ENCODE measurements around the gene SLC2A2. TPM values are rescaled to one million over a fixed set of nuclear protein-coding genes. Genes with fewer than 3 reads are reported as not detected.

Gene SLC2A2
- total RNA-seq, 1 donor from 2014 or later: not detected

DNA sequence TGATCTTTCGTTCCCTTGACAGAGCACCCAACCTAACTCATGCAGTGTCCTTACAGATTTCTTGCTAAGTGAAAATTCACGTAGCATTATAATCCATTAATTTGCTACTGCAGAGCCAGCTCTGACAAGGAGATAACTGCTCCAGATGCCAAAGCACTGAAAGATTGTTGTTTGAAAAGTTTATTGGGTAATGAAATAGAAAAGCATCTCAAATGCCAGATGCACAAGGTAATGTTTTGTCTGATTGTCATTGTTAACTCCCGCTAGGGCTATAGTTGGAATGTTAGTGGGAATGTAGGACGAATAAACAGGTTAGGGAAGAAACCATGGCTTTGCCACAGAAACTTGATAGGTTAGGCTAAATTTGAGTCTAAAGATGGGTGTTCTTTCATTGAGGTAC lies 20.2 kb upstream of the SLC2A2 start:
- no peaks in the 10 kb centered on the region for H3K9me3 ChIP-seq (ENCODE audit: low read depth)
- peaks cover 3% of the 10 kb centered on the region for H3K27me3 Mint-ChIP-seq (ENCODE audit: insufficient read depth, low read depth)
- no peak overlapping the region for H3K4me3 ChIP-seq
- no peak overlapping the region for H3K9ac ChIP-seq
- no peak overlapping the region for H3K4me3 Mint-ChIP-seq
- no peaks in the 10 kb centered on the region for H3K4me1 Mint-ChIP-seq
- no peaks in the 10 kb centered on the region for H3K36me3 ChIP-seq
- H3K9me3 Mint-ChIP-seq: no peaks in the 10 kb centered on the region
- H3K36me3 Mint-ChIP-seq: no peaks in the 10 kb centered on the region
- H3F3A ChIP-seq (ENCODE audit: low read depth): no peaks in the 10 kb centered on the region
- no peak for DNase-seq (ENCODE audit: low spot score)
- H3K27ac ChIP-seq: no peak overlapping the region
- H3K4me1 ChIP-seq: no peaks in the 10 kb centered on the region
- no peak overlapping the region for H3K27ac Mint-ChIP-seq
- no peak overlapping the region for H2AFZ ChIP-seq (replicated peaks)
- no peaks in the 10 kb centered on the region for H3K27me3 ChIP-seq
- no peaks in the 10 kb centered on the region for H4K20me1 ChIP-seq (ENCODE audit: low read depth)
- H3K79me2 ChIP-seq (ENCODE audit: low read depth): no peaks in the 10 kb centered on the region
- H3K4me2 ChIP-seq: no peak overlapping the region
- TF ChIP-seq, protein P1, sequence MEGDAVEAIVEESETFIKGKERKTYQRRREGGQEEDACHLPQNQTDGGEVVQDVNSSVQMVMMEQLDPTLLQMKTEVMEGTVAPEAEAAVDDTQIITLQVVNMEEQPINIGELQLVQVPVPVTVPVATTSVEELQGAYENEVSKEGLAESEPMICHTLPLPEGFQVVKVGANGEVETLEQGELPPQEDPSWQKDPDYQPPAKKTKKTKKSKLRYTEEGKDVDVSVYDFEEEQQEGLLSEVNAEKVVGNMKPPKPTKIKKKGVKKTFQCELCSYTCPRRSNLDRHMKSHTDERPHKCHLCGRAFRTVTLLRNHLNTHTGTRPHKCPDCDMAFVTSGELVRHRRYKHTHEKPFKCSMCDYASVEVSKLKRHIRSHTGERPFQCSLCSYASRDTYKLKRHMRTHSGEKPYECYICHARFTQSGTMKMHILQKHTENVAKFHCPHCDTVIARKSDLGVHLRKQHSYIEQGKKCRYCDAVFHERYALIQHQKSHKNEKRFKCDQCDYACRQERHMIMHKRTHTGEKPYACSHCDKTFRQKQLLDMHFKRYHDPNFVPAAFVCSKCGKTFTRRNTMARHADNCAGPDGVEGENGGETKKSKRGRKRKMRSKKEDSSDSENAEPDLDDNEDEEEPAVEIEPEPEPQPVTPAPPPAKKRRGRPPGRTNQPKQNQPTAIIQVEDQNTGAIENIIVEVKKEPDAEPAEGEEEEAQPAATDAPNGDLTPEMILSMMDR (IDR thresholded peaks at IDR 0.05): no peak
- TF ChIP-seq EZH2 (IDR thresholded peaks at IDR 0.05) (no peak), EZH2phosphoT487 (IDR thresholded peaks at IDR 0.05) (no peak)

DNA sequence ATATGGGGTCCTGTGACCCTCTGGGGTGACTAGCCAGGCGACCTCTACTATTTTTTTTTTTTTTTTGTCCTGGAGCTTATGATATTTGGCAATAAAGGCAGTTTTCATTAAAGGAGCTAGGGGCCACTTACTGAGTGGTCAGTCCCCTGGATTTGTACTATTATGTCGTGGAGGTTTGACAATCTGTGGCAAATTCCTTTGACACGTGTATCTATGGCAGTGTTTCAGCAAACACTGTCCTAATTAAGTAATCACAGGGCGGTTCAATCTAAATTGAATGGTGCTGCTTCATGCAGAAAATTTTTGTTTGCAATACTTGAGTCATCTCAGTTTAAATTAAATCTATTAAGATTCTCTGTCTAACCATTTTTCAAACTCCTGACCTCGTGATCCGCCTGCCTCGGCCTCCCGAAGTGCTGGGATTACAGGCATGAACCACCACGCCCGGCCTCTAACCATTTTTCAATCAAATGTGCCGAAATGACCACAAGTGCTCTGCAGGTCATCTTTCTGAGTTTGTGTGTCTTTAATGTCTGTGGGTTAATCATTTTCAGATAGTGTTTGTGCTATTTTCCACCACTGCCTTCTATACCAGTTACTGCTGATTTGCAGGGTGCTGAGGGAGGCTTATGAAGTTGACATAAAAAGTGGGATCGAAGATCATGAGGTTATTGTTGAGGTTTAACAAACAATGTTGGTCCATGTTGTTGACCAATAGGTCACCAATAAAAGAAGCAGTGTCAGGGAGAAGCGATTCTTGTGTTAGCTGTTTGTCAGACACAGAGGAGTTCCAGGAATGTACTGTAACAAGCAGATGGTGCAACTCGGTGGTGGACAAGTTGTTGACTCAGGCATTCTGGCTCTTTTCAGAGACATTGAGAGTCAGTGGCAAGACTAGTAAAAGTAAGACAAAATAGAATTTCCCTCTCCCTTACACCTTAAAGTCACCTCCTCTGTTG lies 18.6 kb upstream of the SLC2A2 start:
- no peak overlapping the region for H2AFZ ChIP-seq (replicated peaks)
- H3K4me2 ChIP-seq: no peak overlapping the region
- H3K9me3 ChIP-seq (ENCODE audit: low read depth): no peaks in the 10 kb centered on the region
- no peaks in the 10 kb centered on the region for H3F3A ChIP-seq (ENCODE audit: low read depth)
- no peaks in the 10 kb centered on the region for H3K36me3 ChIP-seq
- peaks cover 3% of the 10 kb centered on the region for H3K27me3 Mint-ChIP-seq (ENCODE audit: insufficient read depth, low read depth)
- H3K27me3 ChIP-seq: no peaks in the 10 kb centered on the region
- TF ChIP-seq EZH2 (IDR thresholded peaks at IDR 0.05): no peak
- TF ChIP-seq, protein P1 (IDR thresholded peaks at IDR 0.05): no peak
- no peak for TF ChIP-seq EZH2phosphoT487 (IDR thresholded peaks at IDR 0.05)
- no peaks in the 10 kb centered on the region for H3K4me1 ChIP-seq
- H3K4me3 ChIP-seq: no peak overlapping the region
- no peaks in the 10 kb centered on the region for H3K4me1 Mint-ChIP-seq
- H3K79me2 ChIP-seq (ENCODE audit: low read depth): no peaks in the 10 kb centered on the region
- DNase-seq (ENCODE audit: low spot score): no peak
- no peaks in the 10 kb centered on the region for H3K9me3 Mint-ChIP-seq
- H3K9ac ChIP-seq: no peak overlapping the region
- H3K4me3 Mint-ChIP-seq: no peak overlapping the region
- H3K27ac ChIP-seq: no peak overlapping the region
- H3K36me3 Mint-ChIP-seq: no peaks in the 10 kb centered on the region
- H4K20me1 ChIP-seq (ENCODE audit: low read depth): no peaks in the 10 kb centered on the region
- H3K27ac Mint-ChIP-seq: no peak overlapping the region

DNA sequence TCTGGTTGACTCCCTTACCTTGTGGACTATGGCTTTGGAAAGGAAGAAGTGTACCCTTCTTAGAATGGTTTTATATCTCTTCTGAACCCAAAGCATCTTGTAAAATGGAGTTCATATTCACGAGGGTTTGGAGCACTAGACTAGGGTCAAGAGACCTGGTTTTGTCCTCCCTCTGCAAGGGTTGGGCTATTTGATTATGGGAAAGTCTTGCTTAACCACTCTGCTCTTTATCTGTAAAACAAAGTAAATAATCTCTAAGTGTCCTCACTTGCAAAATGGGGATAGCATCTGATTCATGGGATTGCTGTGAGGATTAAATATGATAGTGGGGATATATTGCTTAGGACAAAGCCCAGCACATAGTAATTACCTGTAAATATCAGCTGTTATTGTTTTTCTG lies 17.9 kb upstream of the SLC2A2 start:
- H2AFZ ChIP-seq (replicated peaks): no peak overlapping the region
- H3K27me3 Mint-ChIP-seq (ENCODE audit: insufficient read depth, low read depth): peaks cover 3% of the 10 kb centered on the region
- H3K9me3 ChIP-seq (ENCODE audit: low read depth): no peaks in the 10 kb centered on the region
- no peak overlapping the region for H3K4me3 ChIP-seq
- no peak overlapping the region for H3K27ac Mint-ChIP-seq
- no peaks in the 10 kb centered on the region for H3K79me2 ChIP-seq (ENCODE audit: low read depth)
- no peak for DNase-seq (ENCODE audit: low spot score)
- H3K27ac ChIP-seq: no peak overlapping the region
- no peak overlapping the region for H3K9ac ChIP-seq
- peaks cover 2% of the 10 kb centered on the region for H3K9me3 Mint-ChIP-seq
- TF ChIP-seq, protein P1 (IDR thresholded peaks at IDR 0.05): no peak
- TF ChIP-seq EZH2 (IDR thresholded peaks at IDR 0.05) (no peak), EZH2phosphoT487 (IDR thresholded peaks at IDR 0.05) (no peak)
- no peaks in the 10 kb centered on the region for H3K36me3 ChIP-seq
- H3K27me3 ChIP-seq: no peaks in the 10 kb centered on the region
- H3K4me1 Mint-ChIP-seq: no peaks in the 10 kb centered on the region
- no peaks in the 10 kb centered on the region for H3K4me1 ChIP-seq
- no peaks in the 10 kb centered on the region for H3K36me3 Mint-ChIP-seq
- H3K4me2 ChIP-seq: no peak overlapping the region
- H3F3A ChIP-seq (ENCODE audit: low read depth): no peaks in the 10 kb centered on the region
- no peak overlapping the region for H3K4me3 Mint-ChIP-seq
- H4K20me1 ChIP-seq (ENCODE audit: low read depth): no peaks in the 10 kb centered on the region
